Esophagus muscularis mucosa (tissue), 3 donors: ENCODE results near the gene ATF5.

Experiments
- CTCF ChIP-seq, 3 experiments: fragments of 200-600 bp in 2 of 3; fragments of 450-650 bp in 1 of 3; sonication (generic) in 2 of 3; IDR thresholded peaks; one replicate each; pipeline ENCODE4 v1.5.1; 2017 to 2019; ENCODE audit warnings: antibody characterized with exemption in 3 of 3, mild to moderate bottlenecking in 2 of 3, moderate library complexity in 1 of 3
- EP300 ChIP-seq: sonication (generic); formaldehyde crosslinking; IDR thresholded peaks from one replicate; pipeline ENCODE4 v1.6.1; 2017; ENCODE audit warnings: antibody characterized with exemption

- TF ChIP-seq CTCF (IDR thresholded peaks at IDR 0.05) (peak; percentile 93 to 98 (median 96)), EP300 (no peak)
These were observed 8.9 kb downstream of the ATF5 start for GRCh38 chr19:49937750-49938381.
